CD8-positive, alpha-beta memory T cell (primary cell): ENCODE measurements around the gene ABCG8. TPM values are rescaled to one million over a fixed set of nuclear protein-coding genes. Genes with fewer than 3 reads are reported as not detected.

Source experiments
- CTCF ChIA-PET: fragments of 350-600 bp; sonication (Branson Sonifier 250); formaldehyde crosslinking; loops from one replicate; lab custom pipeline; 2021; ENCODE audit warnings: antibody characterized with exemption; lab: Charles Lee
- POLR2A ChIA-PET: fragments of 350-600 bp; sonication (Branson Sonifier 250); formaldehyde crosslinking; loops from one replicate; lab custom pipeline; 2021; ENCODE audit warnings: antibody characterized with exemption; lab: Charles Lee
- DNase-seq, 5 donors: peaks; one replicate each; pipeline versions ENCODE4 v3.0.0 to v3.0.0-alpha.2; 2020 to 2022; ENCODE audit warnings: mixed read lengths in 1 of 5
- H3K27ac ChIP-seq: one replicate; pipeline ENCODE4 v1.7.0; 2013; ENCODE audit warnings: low read depth, mild to moderate bottlenecking, low read length, moderate library complexity
- H3K27me3 ChIP-seq: 2 replicates; pipeline ENCODE4 v1.7.0; 2013; ENCODE audit warnings: low read length, mild to moderate bottlenecking; ENCODE audit not compliant: insufficient read depth, poor library complexity, severe bottlenecking
- H3K36me3 ChIP-seq: 2 replicates; pipeline ENCODE4 v1.7.0; 2013; ENCODE audit warnings: mild to moderate bottlenecking, low read length, moderate library complexity; ENCODE audit not compliant: insufficient read depth
- H3K4me1 ChIP-seq: 2 replicates; pipeline ENCODE4 v1.7.0; 2013; ENCODE audit warnings: mild to moderate bottlenecking, low read length, moderate library complexity; ENCODE audit not compliant: insufficient read depth
- H3K4me3 ChIP-seq: 2 replicates; pipeline ENCODE4 v1.7.0; 2013; ENCODE audit warnings: mild to moderate bottlenecking, low read length
- H3K9me3 ChIP-seq: 2 replicates; pipeline ENCODE4 v1.7.0; 2013; ENCODE audit warnings: mild to moderate bottlenecking, low read length
- H3K27ac Mint-ChIP-seq, 8 donors: one replicate each; pipeline ENCODE4 v1.8.0; 2020 to 2021; ENCODE audit warnings: mixed read lengths in 8 of 8, mild to moderate bottlenecking in 6 of 8, inconsistent platforms in 3 of 8, moderate library complexity in 3 of 8
- H3K27me3 Mint-ChIP-seq, 2 donors: one replicate each; pipeline ENCODE4 v1.8.0; 2020 to 2021; ENCODE audit warnings: mixed read lengths in 2 of 2, mild to moderate bottlenecking in 1 of 2, moderate library complexity in 1 of 2
- H3K36me3 Mint-ChIP-seq, 3 donors: one replicate each; pipeline ENCODE4 v1.8.0; 2020 to 2021; ENCODE audit warnings: mixed read lengths in 3 of 3, inconsistent platforms in 1 of 3, mild to moderate bottlenecking in 1 of 3
- H3K4me1 Mint-ChIP-seq, 3 donors: one replicate each; pipeline ENCODE4 v1.8.0; 2020 to 2021; ENCODE audit warnings: mixed read lengths in 3 of 3, inconsistent platforms in 1 of 3, mild to moderate bottlenecking in 1 of 3
- H3K4me3 Mint-ChIP-seq, 7 donors: one replicate each; pipeline ENCODE4 v1.8.0; 2020 to 2021; ENCODE audit warnings: mixed read lengths in 7 of 7, mild to moderate bottlenecking in 6 of 7, moderate library complexity in 4 of 7, inconsistent platforms in 2 of 7
- H3K9me3 Mint-ChIP-seq, 5 donors: one replicate each; pipeline ENCODE4 v1.8.0; 2020 to 2022; ENCODE audit warnings: mixed read lengths in 5 of 5, mild to moderate bottlenecking in 3 of 5, moderate library complexity in 2 of 5, inconsistent platforms in 1 of 5
- polyA plus RNA-seq: library from polyadenylated mRNA; unstranded; fragments of 300-500 nt; fragmentation: Illumina TruSeq; gene quantifications from one replicate; pipeline ENCODE4 v1.2.3, GENCODE V29; 2021
- total RNA-seq, 2 experiments: library from RNA; stranded (reverse); gene quantifications; one replicate each; pipeline ENCODE4 v1.2.3, GENCODE V29; 2021

The ABCG8 gene
- not detected for total RNA-seq
- not detected for polyA plus RNA-seq

GRCh38 chr2:43838560-43839267, at the start of gene ABCG8, which contains the start of gene ABCG5:
TSS of gene ABCG8 (plus strand) at chr2:43838971. CDS start at chr2:43839054, 83 bp downstream.
TSS of gene ABCG5 (minus strand) at chr2:43838839. CDS start at chr2:43838679, 160 bp downstream.
- CTCF ChIA-PET: no interaction called here
- H3K9me3 Mint-ChIP-seq: no peaks in the 10 kb centered on the region
- no peak within 1 kb of the TSS for H3K4me3 Mint-ChIP-seq
- H3K36me3 Mint-ChIP-seq: no peaks in the 10 kb centered on the region
- POLR2A ChIA-PET: no interaction called here
- H3K4me1 Mint-ChIP-seq: no peaks in the 10 kb centered on the region
- peaks cover 0 to 8% of the 10 kb centered on the region in 2 donors for H3K27me3 Mint-ChIP-seq
- Histone ChIP-seq H3K9me3 (no peaks in the 10 kb centered on the region), H3K27ac (no peak within 1 kb of the TSS), H3K4me1 (no peaks in the 10 kb centered on the region), H3K36me3 (no peaks in the 10 kb centered on the region), H3K27me3 (no peaks in the 10 kb centered on the region), H3K4me3 (no peak within 1 kb of the TSS)
- no peak within 1 kb of the TSS for H3K27ac Mint-ChIP-seq
- no peak for DNase-seq

GRCh38 chr2:43790147-43790546, 48.6 kb upstream of the ABCG8 start:
- no peaks in the 10 kb centered on the region for H3K9me3 Mint-ChIP-seq
- no peak overlapping the region for H3K27ac Mint-ChIP-seq
- H3K4me1 Mint-ChIP-seq: no peaks in the 10 kb centered on the region
- H3K36me3 Mint-ChIP-seq: peaks cover 2 to 23% (median 12%) of the 10 kb centered on the region in 3 donors
- CTCF ChIA-PET: no interaction called here
- no peak for DNase-seq
- Histone ChIP-seq H3K4me3 (no peak overlapping the region), H3K27ac (no peak overlapping the region), H3K36me3 (no peaks in the 10 kb centered on the region), H3K4me1 (no peaks in the 10 kb centered on the region), H3K9me3 (no peaks in the 10 kb centered on the region), H3K27me3 (no peaks in the 10 kb centered on the region)
- POLR2A ChIA-PET: no interaction called here
- H3K27me3 Mint-ChIP-seq: no peaks in the 10 kb centered on the region
- H3K4me3 Mint-ChIP-seq: no peak overlapping the region

GRCh38 chr2:43791035-43791765, 47.6 kb upstream of the ABCG8 start:
- peak overlapping the region in 1 of 8 donors; percentile 33 for H3K27ac Mint-ChIP-seq
- Histone ChIP-seq H3K27me3 (no peaks in the 10 kb centered on the region), H3K9me3 (no peaks in the 10 kb centered on the region), H3K27ac (no peak overlapping the region), H3K4me1 (no peaks in the 10 kb centered on the region), H3K36me3 (no peaks in the 10 kb centered on the region), H3K4me3 (no peak overlapping the region)
- H3K27me3 Mint-ChIP-seq: no peaks in the 10 kb centered on the region
- CTCF ChIA-PET: no interaction called here
- peaks cover 5 to 26% (median 12%) of the 10 kb centered on the region in 3 donors for H3K36me3 Mint-ChIP-seq
- H3K4me3 Mint-ChIP-seq: no peak overlapping the region
- H3K4me1 Mint-ChIP-seq: no peaks in the 10 kb centered on the region
- POLR2A ChIA-PET: no interaction called here
- H3K9me3 Mint-ChIP-seq: no peaks in the 10 kb centered on the region
- DNase-seq: no peak

- H3K27me3 Mint-ChIP-seq: no peaks in the 10 kb centered on the region
- DNase-seq: no peak
- no peaks in the 10 kb centered on the region for H3K9me3 Mint-ChIP-seq
- no peaks in the 10 kb centered on the region for H3K4me1 Mint-ChIP-seq
- Histone ChIP-seq H3K9me3 (no peaks in the 10 kb centered on the region), H3K27ac (no peak overlapping the region), H3K36me3 (no peaks in the 10 kb centered on the region), H3K4me1 (no peaks in the 10 kb centered on the region), H3K27me3 (no peaks in the 10 kb centered on the region), H3K4me3 (no peak overlapping the region)
- CTCF ChIA-PET: no interaction called here
- H3K36me3 Mint-ChIP-seq: peaks cover 5 to 25% (median 12%) of the 10 kb centered on the region in 3 donors
- peak overlapping the region in 1 of 8 donors; percentile 42 for H3K27ac Mint-ChIP-seq
- no peak overlapping the region for H3K4me3 Mint-ChIP-seq
- POLR2A ChIA-PET: no interaction called here
These were observed 46.1 kb upstream of the ABCG8 start for GRCh38 chr2:43792653-43793052.

GRCh38 chr2:43794956-43795355, 43.8 kb upstream of the ABCG8 start:
- Mint-ChIP-seq H3K4me1 (no peaks in the 10 kb centered on the region), H3K27ac (no peak overlapping the region)
- CTCF ChIA-PET: no interaction called here

GRCh38 chr2:43796206-43796605, 42.6 kb upstream of the ABCG8 start:
- no peak overlapping the region for H3K27ac Mint-ChIP-seq
- H3K4me3 Mint-ChIP-seq: no peak overlapping the region
- Histone ChIP-seq H3K4me3 (no peak overlapping the region), H3K27me3 (no peaks in the 10 kb centered on the region), H3K36me3 (no peaks in the 10 kb centered on the region), H3K9me3 (no peaks in the 10 kb centered on the region), H3K27ac (no peak overlapping the region), H3K4me1 (no peaks in the 10 kb centered on the region)
- H3K4me1 Mint-ChIP-seq: no peaks in the 10 kb centered on the region
- no peaks in the 10 kb centered on the region for H3K27me3 Mint-ChIP-seq
- no peaks in the 10 kb centered on the region for H3K9me3 Mint-ChIP-seq
- CTCF ChIA-PET: no interaction called here
- POLR2A ChIA-PET: interaction anchor here (0.7 kb wide), 1 partner anchor 1089 kb away, joined by 4 read pairs; no protein-coding TSS in a partner anchor
- no peak for DNase-seq
- H3K36me3 Mint-ChIP-seq: peaks cover 4 to 14% (median 4%) of the 10 kb centered on the region in 3 donors

More at GRCh38 chr2:43794956-43795355, 43.8 kb upstream of the ABCG8 start:
- no peaks in the 10 kb centered on the region for H3K4me1 ChIP-seq
- H3K27me3 ChIP-seq: no peaks in the 10 kb centered on the region
- no peaks in the 10 kb centered on the region for H3K9me3 ChIP-seq
- peaks cover 4 to 17% (median 5%) of the 10 kb centered on the region in 3 donors for H3K36me3 Mint-ChIP-seq
- no peak overlapping the region for H3K27ac ChIP-seq
- no peaks in the 10 kb centered on the region for H3K9me3 Mint-ChIP-seq
- H3K36me3 ChIP-seq: no peaks in the 10 kb centered on the region
- no peaks in the 10 kb centered on the region for H3K27me3 Mint-ChIP-seq
- no peak overlapping the region for H3K4me3 ChIP-seq
- H3K4me3 Mint-ChIP-seq: no peak overlapping the region
- DNase-seq: no peak
- POLR2A ChIA-PET: no interaction called here

GRCh38 chr2:43798300-43798699, 40.5 kb upstream of the ABCG8 start:
- H3K27me3 ChIP-seq: no peaks in the 10 kb centered on the region
- Mint-ChIP-seq H3K4me1 (no peaks in the 10 kb centered on the region), H3K27ac (no peak overlapping the region), H3K9me3 (no peaks in the 10 kb centered on the region), H3K36me3 (peaks cover 0 to 13% (median 10%) of the 10 kb centered on the region in 3 donors), H3K4me3 (no peak overlapping the region), H3K27me3 (no peaks in the 10 kb centered on the region)
- no peaks in the 10 kb centered on the region for H3K9me3 ChIP-seq
- ChIA-PET CTCF (no interaction called here), POLR2A (no interaction called here)
- H3K36me3 ChIP-seq: no peaks in the 10 kb centered on the region
- no peak overlapping the region for H3K4me3 ChIP-seq
- DNase-seq: no peak
- H3K4me1 ChIP-seq: no peaks in the 10 kb centered on the region
- H3K27ac ChIP-seq: no peak overlapping the region

GRCh38 chr2:43800894-43801293, 37.9 kb upstream of the ABCG8 start:
- Histone ChIP-seq H3K4me3 (no peak overlapping the region), H3K9me3 (no peaks in the 10 kb centered on the region), H3K27ac (no peak overlapping the region), H3K36me3 (no peaks in the 10 kb centered on the region), H3K4me1 (no peaks in the 10 kb centered on the region), H3K27me3 (no peaks in the 10 kb centered on the region)
- Mint-ChIP-seq H3K27ac (peak overlapping the region in 1 of 8 donors; percentile 66), H3K9me3 (no peaks in the 10 kb centered on the region), H3K27me3 (no peaks in the 10 kb centered on the region), H3K4me3 (no peak overlapping the region), H3K36me3 (peaks cover 3 to 14% (median 12%) of the 10 kb centered on the region in 3 donors), H3K4me1 (no peaks in the 10 kb centered on the region)
- POLR2A ChIA-PET: no interaction called here
- CTCF ChIA-PET: no interaction called here
- no peak for DNase-seq
